Cardiac muscle cell (in vitro differentiated cells and primary cell): ENCODE measurements around the gene RAD54L. TPM values are rescaled to one million over a fixed set of nuclear protein-coding genes. Genes with fewer than 3 reads are reported as not detected.
A peak's percentile ranks its signal among the peaks of the same experiment; 100 is the strongest.

Source experiments
- DNase-seq, 2 donors: peaks; one replicate each; pipeline versions ENCODE4 v3.0.0 to v3.0.0-alpha.2; 2010 to 2017; ENCODE audit warnings: low read depth in 1 of 2, low spot score in 1 of 2
- H3K27ac ChIP-seq: fragments of 200-600 bp; sonication (generic); 2 replicates; pipeline ENCODE4 v1.5.1; 2016
- H3K27me3 ChIP-seq: fragments of 200-600 bp; sonication (generic); 2 replicates; pipeline ENCODE4 v1.6.0; 2016; ENCODE audit warnings: control low read depth
- H3K36me3 ChIP-seq: fragments of 200-600 bp; sonication (generic); 2 replicates; pipeline ENCODE4 v1.5.1; 2016; ENCODE audit warnings: control low read depth
- H3K4me1 ChIP-seq: fragments of 200-600 bp; sonication (generic); 2 replicates; pipeline ENCODE4 v1.8.1; 2017; ENCODE audit warnings: low read depth, mild to moderate bottlenecking, mixed run types
- H3K4me3 ChIP-seq: fragments of 200-600 bp; sonication (generic); 2 replicates; pipeline ENCODE4 v1.5.1; 2016; ENCODE audit warnings: mild to moderate bottlenecking
- H3K9me3 ChIP-seq: fragments of 200-600 bp; sonication (generic); 2 replicates; pipeline ENCODE4 v1.5.1; 2017; ENCODE audit warnings: low read depth, mild to moderate bottlenecking, control low read depth
- CTCF ChIP-seq: IDR thresholded peaks from 2 replicates; pipeline ENCODE4 v1.5.1; 2012; ENCODE audit warnings: low read depth, mild to moderate bottlenecking, low read length
- polyA plus RNA-seq: library from polyadenylated mRNA; unstranded; fragments of >200 nt; fragmentation: Nextera tagmentation; extraction: Ambion mirVana; gene quantifications from 2 replicates; pipeline ENCODE4 v1.2.1, GENCODE V29; 2016
- total RNA-seq: library from RNA; depleted of rRNA; stranded (reverse); fragments of >200 nt; gene quantifications from 2 replicates; pipeline ENCODE4 v1.2.3, GENCODE V29; 2016

The RAD54L gene
- total and polyA plus RNA-seq, 2 experiments from 2014 or later, result 2.5 to 5.9 TPM

GRCh38 chr1:46246548-46247435 is 771 bp upstream of the RAD54L start:
- H3K9me3 ChIP-seq, result no peaks in the 10 kb centered on the region
- no peaks in the 10 kb centered on the region for H3K27me3 ChIP-seq
- H3K4me3 ChIP-seq, result peak overlapping the region; percentile 46
- H3K27ac ChIP-seq, result peak overlapping the region; percentile 81
- H3K4me1 ChIP-seq, result no peaks in the 10 kb centered on the region
- TF ChIP-seq CTCF, result no peak
- peaks cover 3% of the 10 kb centered on the region for H3K36me3 ChIP-seq
- DNase-seq, result peak in 1 of 2 donors; percentile 69

GRCh38 chr1:46248122-46248920 is 758 bp downstream of the RAD54L start:
- Histone ChIP-seq H3K36me3 (peaks cover 3% of the 10 kb centered on the region), H3K9me3 (no peaks in the 10 kb centered on the region), H3K4me3 (peak overlapping the region; percentile 77), H3K27me3 (no peaks in the 10 kb centered on the region), H3K27ac (no peak overlapping the region), H3K4me1 (no peaks in the 10 kb centered on the region)
- TF ChIP-seq CTCF, result no peak
- DNase-seq, result peak in 1 of 2 donors; percentile 21

GRCh38 chr1:46254668-46255067 is 7.1 kb downstream of the RAD54L start:
- no peak for TF ChIP-seq CTCF
- no peaks in the 10 kb centered on the region for H3K27me3 ChIP-seq
- H3K36me3 ChIP-seq, result peaks cover 3% of the 10 kb centered on the region
- H3K9me3 ChIP-seq, result no peaks in the 10 kb centered on the region
- no peaks in the 10 kb centered on the region for H3K4me1 ChIP-seq
- no peak for DNase-seq
- H3K27ac ChIP-seq, result no peak overlapping the region
- no peak overlapping the region for H3K4me3 ChIP-seq

GRCh38 chr1:46256523-46256922 is 9.0 kb downstream of the RAD54L start:
- Histone ChIP-seq H3K4me3 (no peak overlapping the region), H3K27me3 (no peaks in the 10 kb centered on the region)

More at GRCh38 chr1:46256523-46256922, 9.0 kb downstream of the RAD54L start:
- no peak for TF ChIP-seq CTCF
- Histone ChIP-seq H3K27ac (no peak overlapping the region), H3K36me3 (peaks cover 3% of the 10 kb centered on the region), H3K9me3 (no peaks in the 10 kb centered on the region), H3K4me1 (no peaks in the 10 kb centered on the region)
- DNase-seq, result no peak
